H1 (cell line): ENCODE measurements around the gene KRTAP10-7. TPM values are rescaled to one million over a fixed set of nuclear protein-coding genes. Genes with fewer than 3 reads are reported as not detected.

ENCODE experiments used
- CTCF ChIA-PET: fragments of 300-600 bp; sonication (Branson Sonifier 250); formaldehyde crosslinking; loops from one replicate; lab custom pipeline; 2021; ENCODE audit not compliant: partially characterized antibody; lab: Charles Lee
- POLR2A ChIA-PET: fragments of 300-600 bp; sonication (Branson Sonifier 250); formaldehyde crosslinking; loops from one replicate; lab custom pipeline; 2021; ENCODE audit warnings: inconsistent platforms; ENCODE audit not compliant: partially characterized antibody; lab: Charles Lee
- DNase-seq, 2 experiments: peaks; one replicate each; pipeline versions ENCODE4 v3.0.0 to v3.0.0-alpha.2; 2010 to 2022; ENCODE audit warnings: low spot score in 2 of 2, low read depth in 1 of 2, mixed read lengths in 1 of 2
- FAIRE-seq: peaks from 2 replicates; lab custom pipeline; 2011; peaks lifted over from hg19 to GRCh38; lab: Jason Lieb, UNC
- H2AFZ ChIP-seq: 2 replicates; pipeline ENCODE4 v1.8.1; 2012; ENCODE audit warnings: low read length, inconsistent platforms
- H2AK5ac ChIP-seq: 2 replicates; pipeline ENCODE4 v1.6.1; 2013; ENCODE audit warnings: low read depth, low read length
- H2BK120ac ChIP-seq: replicated peaks from 2 replicates; pipeline ENCODE3; 2013; ENCODE audit warnings: low read depth, low read length, inconsistent platforms
- H2BK12ac ChIP-seq: 2 replicates; pipeline ENCODE4 v1.6.1; 2013; ENCODE audit warnings: low read depth, low read length
- H2BK15ac ChIP-seq: 2 replicates; pipeline ENCODE4 v1.6.1; 2013; ENCODE audit warnings: low read length
- H2BK20ac ChIP-seq: 2 replicates; pipeline ENCODE4 v1.6.1; 2013; ENCODE audit warnings: low read length
- H2BK5ac ChIP-seq: 2 replicates; pipeline ENCODE4 v1.6.1; 2013; ENCODE audit warnings: low read depth, low read length
- H3K14ac ChIP-seq: 2 replicates; pipeline ENCODE4 v1.6.1; 2013; ENCODE audit warnings: inconsistent platforms; ENCODE audit not compliant: insufficient read length
- H3K18ac ChIP-seq: 2 replicates; pipeline ENCODE4 v1.6.1; 2013; ENCODE audit warnings: low read length; ENCODE audit errors: extremely low read depth
- H3K23ac ChIP-seq: 2 replicates; pipeline ENCODE4 v1.6.1; 2013; ENCODE audit warnings: inconsistent platforms; ENCODE audit not compliant: insufficient read length
- H3K23me2 ChIP-seq: 2 replicates; pipeline ENCODE4 v1.6.1; 2013; ENCODE audit warnings: low read depth, low read length
- H3K27ac ChIP-seq: 2 replicates; pipeline ENCODE4 v1.6.1; 2011; ENCODE audit warnings: low read depth, low read length, inconsistent platforms
- H3K27me3 ChIP-seq, 4 experiments: replicated peaks in 1 of 4; 1 replicate in 1 of 4; 2 replicates in 3 of 4; pipeline versions ENCODE4 v1.6.1 to v1.8.1; 2011 to 2013; ENCODE audit warnings: low read length in 3 of 4, mild to moderate bottlenecking in 3 of 4, inconsistent platforms in 2 of 4, mixed read lengths in 2 of 4, moderate library complexity in 1 of 4; ENCODE audit not compliant: control insufficient read depth in 3 of 4, insufficient read depth in 3 of 4; ENCODE audit errors: extremely low read depth in 1 of 4
- H3K36me3 ChIP-seq, 4 experiments: 2 replicates each; pipeline versions ENCODE4 v1.6.1 to v1.8.1; 2011 to 2013; ENCODE audit warnings: mild to moderate bottlenecking in 4 of 4, low read length in 3 of 4, moderate library complexity in 2 of 4, control low read depth in 1 of 4, inconsistent platforms in 1 of 4; ENCODE audit not compliant: insufficient read depth in 4 of 4, control insufficient read depth in 2 of 4
- H3K4ac ChIP-seq: replicated peaks from 2 replicates; pipeline ENCODE3; 2013; ENCODE audit warnings: low read length, low read depth, mixed read lengths, inconsistent platforms; ENCODE audit not compliant: insufficient read length
- H3K4me1 ChIP-seq, 4 experiments: replicated peaks in 1 of 4; 1 replicate in 1 of 4; 2 replicates in 3 of 4; pipeline versions ENCODE4 v1.6.1 to v1.8.1; 2011 to 2013; ENCODE audit warnings: low read length in 3 of 4, inconsistent platforms in 2 of 4, mixed read lengths in 1 of 4; ENCODE audit not compliant: insufficient read depth in 4 of 4, control insufficient read depth in 3 of 4
- H3K4me2 ChIP-seq, 2 experiments: 2 replicates each; pipeline versions ENCODE4 v1.6.1 to v1.8.1; 2011 to 2013; ENCODE audit warnings: low read depth in 2 of 2, low read length in 2 of 2, control low read depth in 1 of 2, inconsistent platforms in 1 of 2, mild to moderate bottlenecking in 1 of 2; ENCODE audit not compliant: insufficient read depth in 1 of 2
- H3K4me3 ChIP-seq, 4 experiments: fragments of 200-600, 300-600 bp in 1 of 4; sonication (generic), shearing (Covaris generic), sonication (Bioruptor Twin) in 1 of 4; 2 replicates each; pipeline versions ENCODE4 v1.5.1 to v1.8.1; 2011 to 2016; ENCODE audit warnings: low read length in 4 of 4, low read depth in 3 of 4, control low read depth in 2 of 4, inconsistent platforms in 2 of 4, mild to moderate bottlenecking in 2 of 4, mixed read lengths in 1 of 4, moderate library complexity in 1 of 4; ENCODE audit not compliant: insufficient read depth in 2 of 4; ENCODE audit errors: extremely low read depth in 1 of 4
- H3K56ac ChIP-seq: replicated peaks from 2 replicates; pipeline ENCODE3; 2013; ENCODE audit warnings: low read depth, mild to moderate bottlenecking, mixed read lengths, low read length, inconsistent platforms; ENCODE audit not compliant: insufficient read length
- H3K79me1 ChIP-seq: 2 replicates; pipeline ENCODE4 v1.6.1; 2013; ENCODE audit warnings: low read depth, low read length, control low read depth
- H3K79me2 ChIP-seq, 2 experiments: 2 replicates each; pipeline versions ENCODE4 v1.6.1 to v1.8.1; 2012 to 2013; ENCODE audit warnings: low read length in 2 of 2, mild to moderate bottlenecking in 2 of 2, inconsistent platforms in 1 of 2; ENCODE audit not compliant: insufficient read depth in 2 of 2, control insufficient read depth in 1 of 2
- H3K9ac ChIP-seq, 4 experiments: replicated peaks in 1 of 4; 1 replicate in 1 of 4; 2 replicates in 3 of 4; pipeline versions ENCODE4 v1.6.1 to v1.8.1; 2011 to 2013; ENCODE audit warnings: low read depth in 3 of 4, low read length in 3 of 4, control low read depth in 2 of 4, mild to moderate bottlenecking in 2 of 4, moderate library complexity in 2 of 4, inconsistent platforms in 1 of 4; ENCODE audit errors: extremely low read depth in 1 of 4
- H3K9me3 ChIP-seq, 2 experiments: 2 replicates each; pipeline versions ENCODE4 v1.6.1 to v1.8.1; 2012 to 2013; ENCODE audit warnings: mild to moderate bottlenecking in 2 of 2, moderate library complexity in 2 of 2, control low read depth in 1 of 2, inconsistent platforms in 1 of 2, low read depth in 1 of 2, low read length in 1 of 2, mixed read lengths in 1 of 2; ENCODE audit not compliant: insufficient read depth in 2 of 2
- H4K20me1 ChIP-seq, 2 experiments: replicated peaks in 1 of 2; 2 replicates each; pipeline versions ENCODE3 to v1.8.1; 2011 to 2013; ENCODE audit warnings: inconsistent platforms in 2 of 2, low read length in 2 of 2, mild to moderate bottlenecking in 1 of 2; ENCODE audit not compliant: insufficient read depth in 2 of 2, control insufficient read depth in 1 of 2
- H4K5ac ChIP-seq: 2 replicates; pipeline ENCODE4 v1.6.1; 2013; ENCODE audit warnings: low read length, low read depth, mixed read lengths, inconsistent platforms; ENCODE audit not compliant: insufficient read length
- H4K8ac ChIP-seq: 2 replicates; pipeline ENCODE4 v1.8.0; 2013; ENCODE audit warnings: mild to moderate bottlenecking, moderate library complexity, low read length, inconsistent platforms; ENCODE audit not compliant: insufficient read depth; ENCODE audit errors: extremely low read depth
- H4K91ac ChIP-seq: replicated peaks from 2 replicates; pipeline ENCODE3; 2013; ENCODE audit warnings: low read length, mixed read lengths, inconsistent platforms; ENCODE audit not compliant: insufficient read length
- BRCA1 ChIP-seq: IDR thresholded peaks from 2 replicates; pipeline ENCODE4 v1.6.1; 2012; ENCODE audit warnings: low read depth, low read length, improper control_type of control experiment
- CEBPB ChIP-seq: IDR thresholded peaks from 2 replicates; pipeline ENCODE4 v1.6.1; 2012; ENCODE audit warnings: low read depth, low read length
- CHD2 ChIP-seq: IDR thresholded peaks from 2 replicates; pipeline ENCODE4 v1.6.1; 2012; ENCODE audit warnings: low read length, improper control_type of control experiment
- JUND ChIP-seq: IDR thresholded peaks from 2 replicates; pipeline ENCODE4 v1.6.1; 2011; ENCODE audit warnings: mild to moderate bottlenecking, improper control_type of control experiment, low read length
- MAX ChIP-seq: IDR thresholded peaks from 2 replicates; pipeline ENCODE4 v1.6.1; 2012; ENCODE audit warnings: inconsistent platforms
- NANOG ChIP-seq: IDR thresholded peaks from 2 replicates; pipeline ENCODE4 v1.6.1; 2011; ENCODE audit warnings: low read length, low read depth, mild to moderate bottlenecking, inconsistent platforms; ENCODE audit not compliant: insufficient read depth, poor library complexity, severe bottlenecking
- RAD21 ChIP-seq, 2 experiments: IDR thresholded peaks in 1 of 2; conservative IDR thresholded peaks in 1 of 2; 2 replicates each; pipeline ENCODE4 v1.6.1; 2011; ENCODE audit warnings: low read depth in 2 of 2, low read length in 2 of 2, improper control_type of control experiment in 1 of 2, inconsistent platforms in 1 of 2, mild to moderate bottlenecking in 1 of 2, moderate library complexity in 1 of 2
- SUZ12 ChIP-seq: fragments of 200-600 bp; sonication (generic); IDR thresholded peaks from 2 replicates; pipeline ENCODE4 v1.6.1; 2012; ENCODE audit warnings: mild to moderate bottlenecking, inconsistent platforms, low read length, moderate library complexity, mixed read lengths
- TAF1 ChIP-seq: IDR thresholded peaks from 2 replicates; pipeline ENCODE4 v1.6.1; 2011; ENCODE audit warnings: mild to moderate bottlenecking, low read depth, low read length
- TAF7 ChIP-seq: optimal IDR thresholded peaks from 2 replicates; pipeline ENCODE3; 2011; ENCODE audit warnings: low read depth, mild to moderate bottlenecking, inconsistent platforms, low read length, moderate library complexity, borderline replicate concordance
- TBP ChIP-seq: IDR thresholded peaks from 2 replicates; pipeline ENCODE4 v1.6.1; 2011; ENCODE audit warnings: low read depth, low read length, improper control_type of control experiment
- WGBS, 2 experiments: shearing (Covaris generic) in 1 of 2; methylation state at CpG; one replicate each; pipeline versions ENCODE4 v1.1.6 to v1.1.7; 2013 to 2015; ENCODE audit warnings: low lambda C conversion rate in 2 of 2, mixed read lengths in 2 of 2, inconsistent platforms in 1 of 2, low coverage in 1 of 2, missing lambda C conversion rate in 1 of 2; ENCODE audit not compliant: insufficient replicate concordance in 2 of 2, insufficient coverage in 1 of 2, insufficient read length in 1 of 2; ENCODE audit errors: extremely low coverage in 1 of 2, missing lambda C conversion rate in 1 of 2; 5-methylcytosine and 5-hydroxymethylcytosine counted together
- polyA plus RNA-seq, 7 experiments: library from polyadenylated mRNA; depleted of rRNA in 3 of 7; stranded (reverse) in 5 of 7; unstranded in 2 of 7; fragments of >200 nt in 5 of 7; fragments of 200-250 nt in 2 of 7; gene quantifications; 1 replicate in 5 of 7; 2 replicates in 1 of 7; 4 replicates in 1 of 7; pipeline versions ENCODE4 v1.2.1 to v1.2.3, GENCODE V29; 2011 to 2013; ENCODE audit warnings: missing spikeins in 2 of 7, mixed read lengths in 2 of 7
- total RNA-seq: library from RNA; stranded (reverse); fragmentation: NEBNext Ultra II Directional; extraction: Animal tissue kit (Norgen Biotek cat#: 25700); gene quantifications from 2 replicates; pipeline ENCODE4 v1.2.1, GENCODE V29; 2021

KRTAP10-7 gene
- total and polyA plus RNA-seq, 2 of the 8 experiments (the other 6 are each of a cell fraction or from before 2014, with no cell fraction given): not detected

- H3K56ac ChIP-seq: no peak overlapping the region
- no peak overlapping the region for H3K18ac ChIP-seq
- H2BK15ac ChIP-seq: no peak overlapping the region
- H2BK5ac ChIP-seq: no peak overlapping the region
- no peak overlapping the region for H3K4ac ChIP-seq
- H3K23ac ChIP-seq: no peak overlapping the region
- ChIA-PET CTCF (no interaction called here), POLR2A (no interaction called here)
- H3K36me3 ChIP-seq: no peaks in the 10 kb centered on the region
- DNase-seq (no peak), FAIRE-seq (no peak)
- no peak overlapping the region for H4K8ac ChIP-seq
- H2AFZ ChIP-seq: no peak overlapping the region
- H3K9ac ChIP-seq: no peak overlapping the region
- peaks cover 3 to 8% of the 10 kb centered on the region in 2 experiments; a peak in 2 of 4 replicates for H3K9me3 ChIP-seq
- H3K4me3 ChIP-seq: no peak overlapping the region
- no peak overlapping the region for H2BK20ac ChIP-seq
- no peaks in the 10 kb centered on the region; the same call in 1 of the 2 replicates for H3K23me2 ChIP-seq
- no peaks in the 10 kb centered on the region for H3K27me3 ChIP-seq
- peaks cover 0 to 3% of the 10 kb centered on the region in 2 experiments for H4K20me1 ChIP-seq
- no peaks in the 10 kb centered on the region for H3K79me1 ChIP-seq
- no peak overlapping the region for H3K4me2 ChIP-seq
- no peaks in the 10 kb centered on the region for H3K79me2 ChIP-seq
- H4K91ac ChIP-seq: no peak overlapping the region
- 93% methylated on average over 5 of the region's 5 CpGs; no CpG with 5 or more reads in 1 of the 2 experiments for WGBS, 2 experiments
- H2BK120ac ChIP-seq: no peak overlapping the region
- H3K4me1 ChIP-seq: no peaks in the 10 kb centered on the region; a peak in 1 of 7 replicates
- H2BK12ac ChIP-seq: no peak overlapping the region
- H2AK5ac ChIP-seq: no peak overlapping the region
- no peak overlapping the region for H3K27ac ChIP-seq
- no peak overlapping the region for H4K5ac ChIP-seq
- H3K14ac ChIP-seq: no peak overlapping the region
- no peak for TF ChIP-seq NANOG
- TF ChIP-seq SUZ12: no peak
- no peak for TF ChIP-seq MAX
- TF ChIP-seq TBP: no peak
- TF ChIP-seq BRCA1: no peak
- TF ChIP-seq TAF1: no peak
- no peak for TF ChIP-seq CEBPB
- no peak for TF ChIP-seq CHD2
- TF ChIP-seq RAD21 (IDR thresholded peaks at IDR 0.05 in 1 of 2, conservative IDR thresholded peaks at IDR 0.05 in 1 of 2; ENCODE audit: low read depth in 2 of 2, low read length in 2 of 2): no peak
- no peak for TF ChIP-seq JUND
- TF ChIP-seq TAF7: no peak
These were observed 40.4 kb downstream of the KRTAP10-7 start for GRCh38 chr21:44640761-44641160.
